Kasumi-1 (cell line): ENCODE results near the gene SETD6.

Experiments
- DNase-seq, 2 experiments: peaks; one replicate each; lab custom pipeline; 2025; lab: John Stamatoyannopoulos, UW

SETD6 gene

GRCh38 chr16:58507963-58508670, 7.2 kb upstream of the SETD6 start:
- no peak for DNase-seq

GRCh38 chr16:58508671-58509251, 6.6 kb upstream of the SETD6 start:
- no peak for DNase-seq

- no peak for DNase-seq
Measured at GRCh38 chr16:58509256-58510096, 5.8 kb upstream of the SETD6 start.

- no peak for DNase-seq
Measured at GRCh38 chr16:58510097-58510775, 5.1 kb upstream of the SETD6 start.

GRCh38 chr16:58510776-58511628, 4.3 kb upstream of the SETD6 start:
- DNase-seq: no peak

- peak; percentile 54 to 72 for DNase-seq
Measured at GRCh38 chr16:58511933-58512815, 3.1 kb upstream of the SETD6 start.

GRCh38 chr16:58513874-58514273, 1.4 kb upstream of the SETD6 start:
- DNase-seq: no peak

GRCh38 chr16:58515871-58516767, 802 bp downstream of the SETD6 start:
- DNase-seq: peak in 1 of 2 experiments; percentile 26

GRCh38 chr16:58516768-58517107, 1.4 kb downstream of the SETD6 start:
- DNase-seq: no peak

GRCh38 chr16:58518083-58518979, 3.0 kb downstream of the SETD6 start:
- no peak for DNase-seq

- DNase-seq: no peak
Measured at GRCh38 chr16:58518980-58519368, 3.7 kb downstream of the SETD6 start.

GRCh38 chr16:58519707-58520106, 4.4 kb downstream of the SETD6 start:
- DNase-seq: no peak

GRCh38 chr16:58530179-58530578, 14.9 kb downstream of the SETD6 start:
- no peak for DNase-seq

- DNase-seq: no peak
Measured at GRCh38 chr16:58532414-58532813, 17.1 kb downstream of the SETD6 start.

GRCh38 chr16:58533751-58534470, 18.6 kb downstream of the SETD6 start:
- no peak for DNase-seq

GRCh38 chr16:58535100-58535499, 19.8 kb downstream of the SETD6 start:
- no peak for DNase-seq

- no peak for DNase-seq
Measured at GRCh38 chr16:58536278-58536677, 21.0 kb downstream of the SETD6 start.
